ENCODE results near the gene ESRRA. TPM values are rescaled to one million over a fixed set of nuclear protein-coding genes. Genes with fewer than 3 reads are reported as not detected.

The ESRRA gene
- total and polyA plus RNA-seq, 2 of the 8 experiments (the other 6 are each of a cell fraction or from before 2014, with no cell fraction given): 18.2 to 37.0 TPM

GRCh38 chr11:64324692-64325469 is 19.6 kb downstream of the ESRRA start (continued):
- TF ChIP-seq TAF7 (optimal IDR thresholded peaks at IDR 0.05; ENCODE audit: borderline replicate concordance, low read depth, low read length) (no peak), FOSL1 (IDR thresholded peaks at IDR 0.05; ENCODE audit: insufficient read depth, low read depth, low read length) (no peak), YY1 (IDR thresholded peaks at IDR 0.05; ENCODE audit: low read depth, low read length) (no peak), TCF12 (IDR thresholded peaks at IDR 0.05; ENCODE audit: low read depth, low read length) (no peak), EGR1 (IDR thresholded peaks at IDR 0.05; ENCODE audit: borderline replicate concordance, low read depth, low read length) (no peak), JUN (IDR thresholded peaks at IDR 0.05; ENCODE audit: low read depth, low read length) (no peak), ZNF274 (IDR thresholded peaks at IDR 0.05; ENCODE audit: borderline replicate concordance, extremely low read depth, low read length) (no peak), CHD7 (IDR thresholded peaks at IDR 0.05; ENCODE audit: insufficient replicate concordance, low read length) (no peak)
